Neural progenitor cell (in vitro differentiated cells): ENCODE data around the gene FADS6. TPM values are rescaled to one million over a fixed set of nuclear protein-coding genes. Genes with fewer than 3 reads are reported as not detected.

ENCODE experiments used
- DNase-seq: peaks from one replicate; pipeline ENCODE4 v3.0.0-alpha.2; 2016; ENCODE audit warnings: low spot score
- H2AFZ ChIP-seq: fragments of 200-600 bp; sonication (generic); replicated peaks from 2 replicates; pipeline ENCODE4 v1.6.1; 2016; ENCODE audit warnings: antibody characterized with exemption
- H3F3A ChIP-seq: fragments of 200-600 bp; sonication (generic); 2 replicates; pipeline ENCODE4 v1.6.1; 2016; ENCODE audit warnings: antibody characterized with exemption, low read depth
- H3K27ac ChIP-seq: fragments of 200-600 bp; sonication (generic); 2 replicates; pipeline ENCODE4 v1.5.1; 2016; ENCODE audit warnings: mild to moderate bottlenecking
- H3K27me3 ChIP-seq: fragments of 200-600 bp; sonication (generic); 2 replicates; pipeline ENCODE4 v1.6.1; 2016; ENCODE audit warnings: mild to moderate bottlenecking, moderate library complexity
- H3K36me3 ChIP-seq: fragments of 200-600 bp; sonication (generic); 2 replicates; pipeline ENCODE4 v1.5.1; 2016
- H3K4me1 ChIP-seq: fragments of 200-600 bp; sonication (generic); 2 replicates; pipeline ENCODE4 v1.6.1; 2016; ENCODE audit warnings: mixed run types
- H3K4me2 ChIP-seq: fragments of 200-600 bp; sonication (generic); 2 replicates; pipeline ENCODE4 v1.6.1; 2016
- H3K4me3 ChIP-seq: fragments of 200-600 bp; sonication (generic); 2 replicates; pipeline ENCODE4 v1.5.1; 2016
- H3K79me2 ChIP-seq: fragments of 200-600 bp; sonication (generic); 2 replicates; pipeline ENCODE4 v1.6.1; 2016; ENCODE audit warnings: low read depth
- H3K9ac ChIP-seq: fragments of 200-600 bp; sonication (generic); 2 replicates; pipeline ENCODE4 v1.6.1; 2016
- H3K9me3 ChIP-seq: fragments of 200-600 bp; sonication (generic); 2 replicates; pipeline ENCODE4 v1.5.1; 2016; ENCODE audit warnings: low read depth
- H4K20me1 ChIP-seq: fragments of 200-600 bp; sonication (generic); 2 replicates; pipeline ENCODE4 v1.6.1; 2016; ENCODE audit warnings: low read depth
- H3K27ac Mint-ChIP-seq: 3 replicates; pipeline ENCODE4 v1.8.0; 2021; ENCODE audit warnings: mixed read lengths
- H3K27me3 Mint-ChIP-seq: 2 replicates; pipeline ENCODE4 v1.8.0; 2022; ENCODE audit warnings: low read depth, mild to moderate bottlenecking, inconsistent platforms, moderate library complexity, mixed read lengths; ENCODE audit not compliant: insufficient read depth
- H3K36me3 Mint-ChIP-seq: 3 replicates; pipeline ENCODE4 v1.8.0; 2021; ENCODE audit warnings: mixed read lengths
- H3K4me1 Mint-ChIP-seq: 3 replicates; pipeline ENCODE4 v1.8.0; 2021; ENCODE audit warnings: mixed read lengths
- H3K4me3 Mint-ChIP-seq: 3 replicates; pipeline ENCODE4 v1.8.0; 2021; ENCODE audit warnings: mild to moderate bottlenecking, moderate library complexity, mixed read lengths
- H3K9me3 Mint-ChIP-seq: 3 replicates; pipeline ENCODE4 v1.8.0; 2020; ENCODE audit warnings: mixed read lengths
- CTCF ChIP-seq: fragments of 200-600 bp; sonication (generic); IDR thresholded peaks from 2 replicates; pipeline ENCODE4 v1.5.1; 2017; ENCODE audit warnings: antibody characterized with exemption, mild to moderate bottlenecking
- EZH2 ChIP-seq: fragments of 200-600 bp; sonication (generic); IDR thresholded peaks from 2 replicates; pipeline ENCODE4 v1.6.1; 2017; ENCODE audit warnings: antibody characterized with exemption, mild to moderate bottlenecking, moderate library complexity
- EZH2phosphoT487 ChIP-seq: fragments of 200-600 bp; sonication (generic); IDR thresholded peaks from 2 replicates; pipeline ENCODE4 v1.6.1; 2017; ENCODE audit warnings: antibody characterized with exemption
- total RNA-seq: library from RNA; depleted of rRNA; stranded (reverse); fragments of >200 nt; gene quantifications from 2 replicates; pipeline ENCODE4 v1.2.3, GENCODE V29; 2015; ENCODE audit warnings: low replicate concordance

The FADS6 gene
- total RNA-seq, 1 donor from 2014 or later, result 0.36 TPM

DNA sequence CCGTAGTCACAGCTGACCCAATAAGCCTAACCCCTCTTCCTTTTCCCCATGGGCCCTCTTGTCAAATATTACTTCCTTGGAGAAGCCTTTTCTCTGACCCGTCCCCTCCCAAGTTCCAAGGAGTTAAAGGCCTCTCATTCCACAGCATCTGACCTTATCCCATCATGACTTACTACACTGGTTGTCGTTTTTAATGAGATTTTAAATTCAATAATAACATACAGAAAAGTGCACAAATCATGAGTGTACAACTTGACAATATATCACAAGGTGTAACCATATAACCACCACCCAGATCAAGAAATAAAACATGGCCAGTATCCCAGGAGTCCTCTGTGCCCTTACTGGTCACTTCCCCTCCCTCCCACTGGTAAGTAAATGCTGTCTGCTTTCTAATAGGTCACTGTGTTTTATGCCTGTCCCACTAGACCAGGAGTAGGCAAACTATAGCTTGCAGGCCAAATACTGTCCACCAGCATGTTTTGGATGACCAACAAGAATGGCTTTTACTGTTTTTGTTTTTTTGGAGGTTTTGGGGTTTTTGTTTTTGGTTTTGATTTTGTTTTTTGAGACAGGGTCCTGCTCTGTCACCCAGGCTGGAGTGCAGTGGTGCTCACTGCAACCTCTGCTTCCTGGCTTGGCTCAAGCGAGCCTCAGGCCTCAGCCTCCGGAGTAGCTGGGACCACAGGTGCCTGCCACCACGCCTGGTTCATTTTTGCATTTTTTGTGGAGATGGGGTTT is 19.4 kb downstream of the FADS6 start:
- H3K4me3 Mint-ChIP-seq, result peak overlapping the region; percentile 89
- Histone ChIP-seq H3K27me3 (no peaks in the 10 kb centered on the region), H3K4me3 (peak overlapping the region; percentile 77), H3K27ac (no peak overlapping the region), H3K36me3 (no peaks in the 10 kb centered on the region), H3K9ac (peak overlapping the region; percentile 82), H3K4me2 (peak overlapping the region; percentile 90), H3K4me1 (peaks cover 5% of the 10 kb centered on the region), H3K9me3 (no peaks in the 10 kb centered on the region), H3F3A (peaks cover 5% of the 10 kb centered on the region), H3K79me2 (no peaks in the 10 kb centered on the region), H4K20me1 (no peaks in the 10 kb centered on the region), H2AFZ (peak overlapping the region; percentile 65)
- peaks cover 17% of the 10 kb centered on the region for H3K27me3 Mint-ChIP-seq
- DNase-seq, result no peak
- peak overlapping the region; percentile 67 for H3K27ac Mint-ChIP-seq
- no peaks in the 10 kb centered on the region for H3K9me3 Mint-ChIP-seq
- no peak for TF ChIP-seq EZH2phosphoT487
- TF ChIP-seq EZH2, result no peak
- no peak for TF ChIP-seq CTCF
- H3K4me1 Mint-ChIP-seq, result peaks cover 15% of the 10 kb centered on the region
- no peaks in the 10 kb centered on the region for H3K36me3 Mint-ChIP-seq

GRCh38 chr17:74873037-74873873 is 20.2 kb downstream of the FADS6 start:
- Histone ChIP-seq H3K4me2 (peak overlapping the region; percentile 90), H4K20me1 (no peaks in the 10 kb centered on the region), H3K36me3 (no peaks in the 10 kb centered on the region), H2AFZ (peak overlapping the region; percentile 65), H3K79me2 (no peaks in the 10 kb centered on the region), H3K4me1 (peaks cover 5% of the 10 kb centered on the region), H3K27me3 (no peaks in the 10 kb centered on the region), H3F3A (peaks cover 5% of the 10 kb centered on the region), H3K27ac (no peak overlapping the region), H3K4me3 (peak overlapping the region; percentile 77), H3K9me3 (no peaks in the 10 kb centered on the region), H3K9ac (peak overlapping the region; percentile 82)
- H3K27me3 Mint-ChIP-seq, result peaks cover 17% of the 10 kb centered on the region
- H3K4me1 Mint-ChIP-seq, result peaks cover 15% of the 10 kb centered on the region
- H3K9me3 Mint-ChIP-seq, result no peaks in the 10 kb centered on the region
- no peak for TF ChIP-seq EZH2
- TF ChIP-seq CTCF, result no peak
- TF ChIP-seq EZH2phosphoT487, result no peak
- peak; percentile 100 for DNase-seq
- H3K36me3 Mint-ChIP-seq, result no peaks in the 10 kb centered on the region
- peak overlapping the region; percentile 67 for H3K27ac Mint-ChIP-seq
- peak overlapping the region; percentile 89 for H3K4me3 Mint-ChIP-seq

DNA sequence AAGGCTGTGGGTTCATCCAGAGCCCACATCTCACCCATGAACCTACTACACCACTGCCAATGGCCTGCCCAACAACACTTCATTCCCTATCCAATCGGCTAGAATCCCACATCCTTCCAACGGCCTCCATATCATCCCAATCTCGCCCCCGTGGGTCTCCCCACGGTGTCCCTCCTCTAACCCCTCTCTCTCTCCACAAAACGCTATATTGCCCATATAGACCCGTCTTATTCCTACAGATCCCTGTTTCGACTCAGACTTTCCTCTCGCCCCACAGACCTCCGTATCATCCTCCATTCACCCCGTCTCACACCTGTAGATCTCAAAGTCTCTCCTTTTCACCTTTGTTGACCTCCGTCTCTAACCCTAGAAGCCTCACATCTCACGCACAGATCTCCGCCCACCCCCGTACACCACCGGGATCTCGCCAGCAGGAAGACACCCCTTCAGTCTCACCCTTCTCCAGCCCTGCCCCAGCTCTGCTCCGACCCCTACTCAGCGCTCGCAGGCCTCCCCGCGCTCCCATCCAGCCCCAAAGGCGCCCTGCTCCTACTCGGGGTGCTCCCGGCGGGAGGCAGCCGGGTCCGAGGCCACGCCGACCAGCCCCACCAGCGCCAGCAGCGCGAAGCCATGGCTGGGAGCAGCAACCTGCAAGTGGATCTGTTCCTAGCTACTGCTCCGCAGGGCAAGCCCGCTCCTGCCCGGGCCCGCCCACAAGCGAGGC is 21.0 kb downstream of the FADS6 start, which contains the start of gene FDXR:
TSS of gene FDXR (minus strand) at position 682 of the 724 bp plus-strand sequence. CDS start at position 632, 50 bp downstream.
- DNase-seq, result no peak
- H3K9ac ChIP-seq, result peak within 1 kb of the TSS; percentile 82
- peak within 1 kb of the TSS; percentile 67 for H3K27ac Mint-ChIP-seq

More for the DNA sequence above, 21.0 kb downstream of the FADS6 start, which contains the start of gene FDXR:
- Histone ChIP-seq H3K36me3 (no peaks in the 10 kb centered on the region), H3K27ac (no peak within 1 kb of the TSS), H3K27me3 (no peaks in the 10 kb centered on the region), H3K79me2 (no peaks in the 10 kb centered on the region), H3K9me3 (no peaks in the 10 kb centered on the region), H3F3A (peaks cover 5% of the 10 kb centered on the region), H3K4me3 (peak within 1 kb of the TSS; percentile 77), H4K20me1 (no peaks in the 10 kb centered on the region), H3K4me1 (peaks cover 5% of the 10 kb centered on the region), H3K4me2 (peak within 1 kb of the TSS; percentile 96), H2AFZ (peak within 1 kb of the TSS; percentile 66)
- H3K4me1 Mint-ChIP-seq, result peaks cover 15% of the 10 kb centered on the region
- no peaks in the 10 kb centered on the region for H3K36me3 Mint-ChIP-seq
- peak within 1 kb of the TSS; percentile 89 for H3K4me3 Mint-ChIP-seq
- peaks cover 15% of the 10 kb centered on the region for H3K27me3 Mint-ChIP-seq
- TF ChIP-seq EZH2, result no peak
- TF ChIP-seq CTCF, result no peak
- TF ChIP-seq EZH2phosphoT487, result no peak
- H3K9me3 Mint-ChIP-seq, result no peaks in the 10 kb centered on the region
